ENCODE results near the gene HK1.

DNA sequence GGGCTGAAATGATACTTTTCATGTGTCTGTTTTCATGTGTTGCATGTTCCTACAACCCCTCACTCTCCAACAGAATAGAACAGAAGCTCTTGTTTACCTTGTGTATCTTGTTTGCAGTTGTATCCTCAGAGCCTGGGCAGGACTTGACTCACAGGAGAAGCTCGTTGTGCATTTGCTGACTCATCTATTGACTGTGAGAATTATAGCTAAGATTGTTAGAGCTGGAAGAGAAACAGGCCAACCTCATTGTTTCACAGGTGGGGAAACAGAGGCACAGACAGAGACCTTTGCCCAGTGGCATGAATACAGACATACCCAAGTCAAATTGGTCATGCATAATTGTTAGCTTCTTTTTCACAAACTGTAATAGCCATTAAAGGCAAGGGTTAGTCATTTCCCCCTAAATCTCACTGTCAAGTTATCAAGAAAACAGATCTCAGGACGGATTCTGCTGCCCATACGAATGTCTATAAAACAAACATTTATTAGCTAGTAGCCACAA lies 168.4 kb downstream of the HK1 start:
- no peak for TF ChIP-seq CTCF (IDR thresholded peaks at IDR 0.05)
- TF ChIP-seq POLR2A (IDR thresholded peaks at IDR 0.05) = no peak

Measured in breast epithelium (tissue), 3 donors.